Erythroblast (primary cell): ENCODE measurements around the gene PLB1.

Source experiments
- DNase-seq, 2 experiments: peaks; one replicate each; lab custom pipeline; 2025; lab: John Stamatoyannopoulos, UW
- GATA1 ChIP-seq: IDR thresholded peaks from 2 replicates; pipeline ENCODE4 v1.6.1; 2011; ENCODE audit warnings: low read depth, mild to moderate bottlenecking, control low read depth, low read length, moderate library complexity
- POLR2A ChIP-seq: IDR thresholded peaks from 2 replicates; pipeline ENCODE4 v1.6.1; 2011; ENCODE audit warnings: mild to moderate bottlenecking, low read length

Gene PLB1

GRCh38 chr2:28621172-28622100 lies 125.6 kb downstream of the PLB1 start:
- no peak for TF ChIP-seq POLR2A
- no peak for TF ChIP-seq GATA1

GRCh38 chr2:28622101-28622499 lies 126.2 kb downstream of the PLB1 start:
- DNase-seq: no peak
- TF ChIP-seq POLR2A (no peak), GATA1 (no peak)

More at GRCh38 chr2:28621172-28622100, 125.6 kb downstream of the PLB1 start:
- DNase-seq: peak; percentile 33 to 35

- TF ChIP-seq GATA1: no peak
- no peak for TF ChIP-seq POLR2A
- DNase-seq: no peak
Measured at GRCh38 chr2:28623582-28624405, 127.9 kb downstream of the PLB1 start.

- TF ChIP-seq GATA1 (no peak), POLR2A (no peak)
- no peak for DNase-seq
Measured at GRCh38 chr2:28624436-28624792, 128.6 kb downstream of the PLB1 start.

- no peak for DNase-seq
- TF ChIP-seq GATA1 (no peak), POLR2A (no peak)
Measured at GRCh38 chr2:28624793-28625701, 129.2 kb downstream of the PLB1 start.

- no peak for DNase-seq
- TF ChIP-seq GATA1: no peak
- TF ChIP-seq POLR2A: no peak
Measured at GRCh38 chr2:28626376-28626775, 130.5 kb downstream of the PLB1 start.

GRCh38 chr2:28626891-28627421 lies 131.1 kb downstream of the PLB1 start:
- DNase-seq: no peak
- TF ChIP-seq POLR2A: no peak
- no peak for TF ChIP-seq GATA1

- TF ChIP-seq POLR2A: no peak
- no peak for TF ChIP-seq GATA1
- no peak for DNase-seq
Measured at GRCh38 chr2:28627722-28628480, 132.0 kb downstream of the PLB1 start.

- no peak for DNase-seq
- no peak for TF ChIP-seq GATA1
- TF ChIP-seq POLR2A: no peak
Measured at GRCh38 chr2:28628506-28628905, 132.6 kb downstream of the PLB1 start.

GRCh38 chr2:28628987-28629386 lies 133.1 kb downstream of the PLB1 start:
- DNase-seq: no peak
- no peak for TF ChIP-seq POLR2A
- TF ChIP-seq GATA1: no peak

GRCh38 chr2:28629910-28630309 lies 134.1 kb downstream of the PLB1 start:
- TF ChIP-seq GATA1: no peak
- no peak for TF ChIP-seq POLR2A
- no peak for DNase-seq

GRCh38 chr2:28630341-28630740 lies 134.5 kb downstream of the PLB1 start:
- DNase-seq: no peak
- TF ChIP-seq POLR2A (no peak), GATA1 (no peak)
